ENCODE data around the gene ODF4.
"Not testable (repeated sequence)": the region's sequence is repeated elsewhere in the genome, so short reads cannot be mapped to it uniquely, and the experiment has no call there.

Gene ODF4

DNA sequence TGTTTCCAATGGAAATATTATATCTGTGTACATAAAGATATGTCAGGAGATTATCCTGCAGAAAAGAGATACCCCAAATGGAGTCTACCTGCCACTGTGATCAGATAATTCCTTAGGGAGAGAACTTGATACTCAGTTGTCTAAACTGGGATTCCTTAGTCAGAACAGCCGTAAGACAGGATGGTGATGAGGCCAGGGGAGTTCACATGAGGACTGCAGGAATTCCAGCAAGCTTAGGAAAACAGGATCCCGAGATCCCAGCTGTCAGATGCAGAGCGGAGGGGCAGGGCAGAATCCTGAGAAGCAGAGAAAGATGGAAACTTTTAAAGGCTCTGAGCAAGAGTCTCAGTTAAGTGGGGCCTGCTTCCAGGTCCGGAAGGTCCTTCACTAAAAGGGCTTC lies 32.1 kb downstream of the ODF4 start:
- DNase-seq: no peak

GRCh38 chr17:8372422-8372821 lies 32.8 kb downstream of the ODF4 start:
- DNase-seq: no peak

GRCh38 chr17:8373856-8374255 lies 34.2 kb downstream of the ODF4 start:
- DNase-seq: not testable (repeated sequence)

- no peak for DNase-seq
Observed at GRCh38 chr17:8375738-8376259, 36.2 kb downstream of the ODF4 start.

GRCh38 chr17:8376271-8377067 lies 36.8 kb downstream of the ODF4 start, which contains the start of gene KRABD2:
Gene KRABD2 (minus strand): TSS chr17:8376704.
- DNase-seq: peak; percentile 65

- DNase-seq: no peak
Observed at GRCh38 chr17:8377422-8377821, 37.8 kb downstream of the ODF4 start.

GRCh38 chr17:8378117-8378516 lies 38.5 kb downstream of the ODF4 start:
- DNase-seq: not testable (repeated sequence)

- no peak for DNase-seq
Observed at GRCh38 chr17:8380049-8380448, 40.4 kb downstream of the ODF4 start.

DNA sequence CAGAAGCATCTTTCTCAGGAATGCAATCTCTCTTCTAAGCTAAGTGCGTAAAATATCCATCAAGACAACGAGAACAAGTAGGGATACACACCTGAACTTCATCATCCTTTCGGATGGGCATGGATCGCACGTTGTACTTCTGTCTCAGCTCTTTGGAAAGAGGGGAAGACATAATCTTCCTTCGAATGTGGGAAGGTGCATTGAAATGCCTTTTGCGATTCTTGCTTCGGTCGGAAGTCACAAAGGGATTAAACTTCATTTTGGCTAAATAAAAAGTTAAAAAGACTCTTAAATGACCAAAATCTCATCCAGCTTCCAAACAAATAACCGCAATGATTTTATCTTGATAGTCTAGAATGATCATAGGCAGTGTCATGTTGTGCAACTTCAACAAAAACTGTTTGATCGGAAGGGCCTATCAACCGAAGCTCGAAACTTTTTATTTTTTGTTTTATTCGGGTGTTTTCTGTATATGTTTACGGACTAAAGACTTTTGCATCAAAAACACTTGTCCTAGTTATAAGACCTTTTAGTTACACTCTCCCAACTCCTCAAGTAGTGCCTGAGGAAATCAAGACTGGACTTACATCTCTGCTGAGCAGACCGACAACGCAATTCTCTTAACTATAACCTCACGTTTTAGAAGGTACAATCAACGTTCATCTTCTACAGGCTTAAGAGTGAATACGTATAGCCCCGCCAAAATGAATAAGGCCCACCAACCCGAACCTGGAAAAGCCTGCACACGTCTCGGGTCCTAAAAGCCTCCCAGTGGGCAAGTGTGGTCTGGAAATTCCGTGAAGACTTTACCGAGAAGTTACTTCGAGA lies 42.6 kb downstream of the ODF4 start:
- no peak for DNase-seq

- DNase-seq: no peak
Observed at GRCh38 chr17:8382880-8383142, 43.2 kb downstream of the ODF4 start.

GRCh38 chr17:8383143-8383822 lies 43.6 kb downstream of the ODF4 start, which contains the start of gene RPL26:
Gene RPL26 (minus strand): TSS chr17:8383193. CDS start chr17:8382310, 883 bp downstream.
- DNase-seq: peak; percentile 91

- no peak for DNase-seq
Observed at GRCh38 chr17:8384801-8385378, 45.2 kb downstream of the ODF4 start.

GRCh38 chr17:8386841-8387240 lies 47.2 kb downstream of the ODF4 start:
- DNase-seq: no peak

DNA sequence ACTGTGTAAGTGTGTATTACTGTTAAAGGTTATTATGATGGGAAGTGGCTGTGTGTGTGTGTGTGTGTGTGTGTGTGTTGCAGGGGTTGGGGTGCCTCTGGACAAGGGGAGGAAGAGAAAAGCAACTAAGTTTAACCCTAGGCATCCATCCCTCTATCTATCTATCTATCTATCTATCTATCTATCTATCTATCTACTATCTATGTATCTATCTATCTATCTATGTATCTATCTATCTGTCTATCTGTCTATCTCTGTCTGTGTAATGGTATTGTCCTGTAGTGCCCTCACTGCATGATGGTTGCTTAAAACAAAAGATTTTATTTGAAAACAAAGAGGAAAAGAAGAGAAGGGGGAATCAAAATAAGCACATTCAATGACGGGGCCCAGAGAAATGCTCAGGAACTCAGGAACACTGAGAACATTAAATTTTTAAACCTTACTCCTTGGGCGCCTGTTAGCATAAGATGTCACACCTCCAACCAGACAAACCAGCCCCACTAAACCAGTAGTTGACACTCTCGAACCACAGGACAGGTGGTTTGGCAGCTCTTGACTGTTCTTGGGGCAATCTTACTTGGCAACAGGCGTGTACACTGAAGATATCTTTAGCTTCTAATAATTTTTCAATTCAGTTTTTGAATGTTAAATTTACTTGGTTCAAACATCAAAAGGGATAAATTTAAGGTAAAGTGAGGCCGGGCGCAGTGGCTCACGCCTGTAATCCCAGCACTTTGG lies 48.4 kb downstream of the ODF4 start:
- no peak for DNase-seq

GRCh38 chr17:8391711-8392110 lies 52.1 kb downstream of the ODF4 start:
- DNase-seq: no peak

DNA sequence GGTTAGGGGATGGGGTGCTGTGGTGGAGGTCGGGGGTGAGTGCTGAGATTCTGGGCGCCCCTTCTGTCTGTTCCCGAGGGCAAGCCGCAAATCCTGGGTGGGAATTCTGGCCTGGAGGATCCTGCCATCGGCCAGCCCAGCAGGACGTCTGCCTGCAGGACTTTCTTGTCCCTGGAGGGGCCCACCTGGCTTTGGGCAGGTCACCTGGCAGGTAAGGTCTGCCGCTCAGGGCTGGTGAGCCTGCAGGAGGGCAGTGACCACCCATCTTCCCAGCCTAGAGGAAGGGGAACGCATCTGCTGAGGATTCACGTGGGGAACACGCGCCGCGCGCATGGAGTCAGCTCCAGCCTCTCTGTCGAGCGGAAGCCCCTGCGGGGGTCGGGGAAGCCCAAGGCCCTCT lies 52.6 kb downstream of the ODF4 start:
- DNase-seq: no peak

- no peak for DNase-seq
Observed at GRCh38 chr17:8392674-8393469, 53.2 kb downstream of the ODF4 start.

GRCh38 chr17:8393470-8394231 lies 54.0 kb downstream of the ODF4 start:
- DNase-seq: no peak

- DNase-seq: not testable (repeated sequence)
Observed at GRCh38 chr17:8394497-8394896, 54.9 kb downstream of the ODF4 start.
